ENCODE results near the gene MADD.

MADD gene

DNA sequence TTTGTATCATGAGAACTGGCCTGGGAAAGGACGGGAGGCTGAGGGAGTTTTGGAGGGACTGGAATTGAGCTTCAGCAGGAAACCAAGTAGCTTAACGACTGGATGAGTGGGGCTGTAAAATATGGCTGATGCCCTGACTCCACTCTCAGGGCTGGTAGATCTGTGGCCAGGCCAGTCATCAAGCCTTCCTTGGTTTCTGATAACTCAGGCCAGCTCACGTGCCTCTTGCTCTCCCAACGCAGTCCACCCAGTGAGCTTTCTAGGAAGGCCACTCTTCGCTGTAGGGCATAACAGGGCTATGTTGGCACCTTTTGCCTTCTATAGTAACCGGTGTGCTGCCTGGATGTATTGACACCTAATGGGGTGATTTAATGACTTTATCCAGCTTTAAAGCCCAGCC lies 5.8 kb upstream of the MADD start:
- TF ChIP-seq GABPA (IDR thresholded peaks at IDR 0.05; ENCODE audit: low read depth) (no peak), POLR2AphosphoS5 (IDR thresholded peaks at IDR 0.05; ENCODE audit: low read depth) (no peak), SPI1 (IDR thresholded peaks at IDR 0.05; ENCODE audit: borderline replicate concordance, low read depth) (no peak)
- no peak overlapping the region for H3K27ac ChIP-seq (replicated peaks)
- no peak for DNase-seq (ENCODE audit: low read depth in 1 of 2, low spot score in 1 of 2)
- no peaks in the 10 kb centered on the region for H3K27me3 ChIP-seq (ENCODE audit: insufficient read depth, poor library complexity, severe bottlenecking)
- H3K4me3 ChIP-seq (replicated peaks; ENCODE audit: insufficient read depth, low read length): no peak overlapping the region

DNA sequence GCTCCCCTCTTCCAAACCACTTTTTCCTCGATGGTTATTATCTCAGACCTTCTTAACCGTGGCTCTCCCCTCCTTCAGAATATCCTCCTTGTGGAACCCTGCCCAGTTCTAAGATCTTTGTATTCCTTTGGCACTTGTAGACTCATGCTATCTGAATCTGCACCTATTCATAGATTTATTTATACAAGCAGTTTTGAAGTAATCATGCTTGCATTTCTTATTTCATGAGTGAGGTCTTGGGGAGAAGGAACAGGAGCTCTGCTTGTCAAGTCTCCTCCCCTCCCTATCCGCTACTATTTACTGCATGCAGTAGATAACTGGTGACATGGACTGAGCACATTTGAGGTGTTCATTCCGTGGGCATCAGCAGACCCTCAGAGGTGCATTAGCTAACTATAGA lies 5.4 kb upstream of the MADD start:
- no peaks in the 10 kb centered on the region for H3K27me3 ChIP-seq (ENCODE audit: insufficient read depth, poor library complexity, severe bottlenecking)
- TF ChIP-seq, protein P1, sequence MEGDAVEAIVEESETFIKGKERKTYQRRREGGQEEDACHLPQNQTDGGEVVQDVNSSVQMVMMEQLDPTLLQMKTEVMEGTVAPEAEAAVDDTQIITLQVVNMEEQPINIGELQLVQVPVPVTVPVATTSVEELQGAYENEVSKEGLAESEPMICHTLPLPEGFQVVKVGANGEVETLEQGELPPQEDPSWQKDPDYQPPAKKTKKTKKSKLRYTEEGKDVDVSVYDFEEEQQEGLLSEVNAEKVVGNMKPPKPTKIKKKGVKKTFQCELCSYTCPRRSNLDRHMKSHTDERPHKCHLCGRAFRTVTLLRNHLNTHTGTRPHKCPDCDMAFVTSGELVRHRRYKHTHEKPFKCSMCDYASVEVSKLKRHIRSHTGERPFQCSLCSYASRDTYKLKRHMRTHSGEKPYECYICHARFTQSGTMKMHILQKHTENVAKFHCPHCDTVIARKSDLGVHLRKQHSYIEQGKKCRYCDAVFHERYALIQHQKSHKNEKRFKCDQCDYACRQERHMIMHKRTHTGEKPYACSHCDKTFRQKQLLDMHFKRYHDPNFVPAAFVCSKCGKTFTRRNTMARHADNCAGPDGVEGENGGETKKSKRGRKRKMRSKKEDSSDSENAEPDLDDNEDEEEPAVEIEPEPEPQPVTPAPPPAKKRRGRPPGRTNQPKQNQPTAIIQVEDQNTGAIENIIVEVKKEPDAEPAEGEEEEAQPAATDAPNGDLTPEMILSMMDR (IDR thresholded peaks at IDR 0.05; ENCODE audit: insufficient read depth, low read length): no peak
- TF ChIP-seq POLR2AphosphoS5 (IDR thresholded peaks at IDR 0.05; ENCODE audit: low read depth): no peak
- no peak for TF ChIP-seq SPI1 (IDR thresholded peaks at IDR 0.05; ENCODE audit: borderline replicate concordance, low read depth)
- TF ChIP-seq, protein P2, sequence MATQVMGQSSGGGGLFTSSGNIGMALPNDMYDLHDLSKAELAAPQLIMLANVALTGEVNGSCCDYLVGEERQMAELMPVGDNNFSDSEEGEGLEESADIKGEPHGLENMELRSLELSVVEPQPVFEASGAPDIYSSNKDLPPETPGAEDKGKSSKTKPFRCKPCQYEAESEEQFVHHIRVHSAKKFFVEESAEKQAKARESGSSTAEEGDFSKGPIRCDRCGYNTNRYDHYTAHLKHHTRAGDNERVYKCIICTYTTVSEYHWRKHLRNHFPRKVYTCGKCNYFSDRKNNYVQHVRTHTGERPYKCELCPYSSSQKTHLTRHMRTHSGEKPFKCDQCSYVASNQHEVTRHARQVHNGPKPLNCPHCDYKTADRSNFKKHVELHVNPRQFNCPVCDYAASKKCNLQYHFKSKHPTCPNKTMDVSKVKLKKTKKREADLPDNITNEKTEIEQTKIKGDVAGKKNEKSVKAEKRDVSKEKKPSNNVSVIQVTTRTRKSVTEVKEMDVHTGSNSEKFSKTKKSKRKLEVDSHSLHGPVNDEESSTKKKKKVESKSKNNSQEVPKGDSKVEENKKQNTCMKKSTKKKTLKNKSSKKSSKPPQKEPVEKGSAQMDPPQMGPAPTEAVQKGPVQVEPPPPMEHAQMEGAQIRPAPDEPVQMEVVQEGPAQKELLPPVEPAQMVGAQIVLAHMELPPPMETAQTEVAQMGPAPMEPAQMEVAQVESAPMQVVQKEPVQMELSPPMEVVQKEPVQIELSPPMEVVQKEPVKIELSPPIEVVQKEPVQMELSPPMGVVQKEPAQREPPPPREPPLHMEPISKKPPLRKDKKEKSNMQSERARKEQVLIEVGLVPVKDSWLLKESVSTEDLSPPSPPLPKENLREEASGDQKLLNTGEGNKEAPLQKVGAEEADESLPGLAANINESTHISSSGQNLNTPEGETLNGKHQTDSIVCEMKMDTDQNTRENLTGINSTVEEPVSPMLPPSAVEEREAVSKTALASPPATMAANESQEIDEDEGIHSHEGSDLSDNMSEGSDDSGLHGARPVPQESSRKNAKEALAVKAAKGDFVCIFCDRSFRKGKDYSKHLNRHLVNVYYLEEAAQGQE (IDR thresholded peaks at IDR 0.05; ENCODE audit: insufficient replicate concordance, low read depth): no peak
- no peak for TF ChIP-seq GABPA (IDR thresholded peaks at IDR 0.05; ENCODE audit: low read depth)
- H3K4me3 ChIP-seq (replicated peaks; ENCODE audit: insufficient read depth, low read length): no peak overlapping the region
- H3K27ac ChIP-seq (replicated peaks): no peak overlapping the region
- DNase-seq (ENCODE audit: low read depth in 1 of 2, low spot score in 1 of 2): no peak

DNA sequence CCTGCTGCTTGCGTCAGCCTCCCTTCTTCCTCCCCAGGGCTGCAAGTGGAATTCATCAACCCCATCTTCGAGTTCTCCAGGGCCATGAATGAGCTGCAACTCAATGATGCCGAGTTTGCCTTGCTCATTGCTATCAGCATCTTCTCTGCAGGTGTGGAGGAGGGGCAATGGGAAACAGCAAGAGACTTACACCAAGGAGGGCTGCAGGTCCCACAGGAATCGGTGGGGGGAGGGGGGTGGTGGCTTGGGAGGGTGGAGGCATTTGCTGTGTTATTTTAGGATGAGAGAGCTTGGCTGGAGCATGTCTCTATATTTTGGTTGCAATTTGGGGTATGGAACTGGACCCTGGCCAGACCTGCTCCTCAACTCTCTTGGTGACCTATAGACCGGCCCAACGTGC lies 2.1 kb upstream of the MADD start:
- Histone ChIP-seq H3K27me3 (ENCODE audit: insufficient read depth, poor library complexity, severe bottlenecking) (no peaks in the 10 kb centered on the region), H3K4me3 (replicated peaks; ENCODE audit: insufficient read depth, low read length) (no peak overlapping the region), H3K27ac (replicated peaks) (peak overlapping the region; percentile 97)
- TF ChIP-seq POLR2AphosphoS5 (IDR thresholded peaks at IDR 0.05; ENCODE audit: low read depth) (no peak), GABPA (IDR thresholded peaks at IDR 0.05; ENCODE audit: low read depth) (no peak), SPI1 (IDR thresholded peaks at IDR 0.05; ENCODE audit: borderline replicate concordance, low read depth) (no peak)
- TF ChIP-seq, protein P2 (IDR thresholded peaks at IDR 0.05; ENCODE audit: insufficient replicate concordance, low read depth): no peak
- TF ChIP-seq, protein P1 (IDR thresholded peaks at IDR 0.05; ENCODE audit: insufficient read depth, low read length): no peak
- DNase-seq (ENCODE audit: low read depth in 1 of 2, low spot score in 1 of 2): no peak

DNA sequence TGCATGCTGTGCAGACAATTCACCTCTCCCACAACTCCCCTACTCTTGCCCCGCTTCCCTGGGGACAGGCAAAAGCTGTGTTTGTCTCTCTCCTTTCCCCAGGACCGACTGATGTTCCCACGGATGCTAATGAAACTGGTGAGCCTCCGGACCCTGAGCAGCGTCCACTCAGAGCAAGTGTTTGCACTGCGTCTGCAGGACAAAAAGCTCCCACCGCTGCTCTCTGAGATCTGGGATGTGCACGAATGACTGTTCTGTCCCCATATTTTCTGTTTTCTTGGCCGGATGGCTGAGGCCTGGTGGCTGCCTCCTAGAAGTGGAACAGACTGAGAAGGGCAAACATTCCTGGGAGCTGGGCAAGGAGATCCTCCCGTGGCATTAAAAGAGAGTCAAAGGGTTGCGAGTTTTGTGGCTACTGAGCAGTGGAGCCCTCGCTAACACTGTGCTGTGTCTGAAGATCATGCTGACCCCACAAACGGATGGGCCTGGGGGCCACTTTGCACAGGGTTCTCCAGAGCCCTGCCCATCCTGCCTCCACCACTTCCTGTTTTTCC lies 1.4 kb upstream of the MADD start:
- no peak; the same call in 1 of the 2 replicates for TF ChIP-seq SPI1 (IDR thresholded peaks at IDR 0.05; ENCODE audit: borderline replicate concordance, low read depth)
- TF ChIP-seq, protein P1 (IDR thresholded peaks at IDR 0.05; ENCODE audit: insufficient read depth, low read length): no peak
- no peak for TF ChIP-seq GABPA (IDR thresholded peaks at IDR 0.05; ENCODE audit: low read depth)
- TF ChIP-seq POLR2AphosphoS5 (IDR thresholded peaks at IDR 0.05; ENCODE audit: low read depth): no peak
- TF ChIP-seq, protein P2 (IDR thresholded peaks at IDR 0.05; ENCODE audit: insufficient replicate concordance, low read depth): no peak
- Histone ChIP-seq H3K27ac (replicated peaks) (peak overlapping the region; percentile 97), H3K4me3 (replicated peaks; ENCODE audit: insufficient read depth, low read length) (no peak overlapping the region), H3K27me3 (ENCODE audit: insufficient read depth, poor library complexity, severe bottlenecking) (no peaks in the 10 kb centered on the region)
- DNase-seq (ENCODE audit: low read depth in 1 of 2, low spot score in 1 of 2): no peak
